ENCODE results near the gene ENPP6.

Gene ENPP6

DNA sequence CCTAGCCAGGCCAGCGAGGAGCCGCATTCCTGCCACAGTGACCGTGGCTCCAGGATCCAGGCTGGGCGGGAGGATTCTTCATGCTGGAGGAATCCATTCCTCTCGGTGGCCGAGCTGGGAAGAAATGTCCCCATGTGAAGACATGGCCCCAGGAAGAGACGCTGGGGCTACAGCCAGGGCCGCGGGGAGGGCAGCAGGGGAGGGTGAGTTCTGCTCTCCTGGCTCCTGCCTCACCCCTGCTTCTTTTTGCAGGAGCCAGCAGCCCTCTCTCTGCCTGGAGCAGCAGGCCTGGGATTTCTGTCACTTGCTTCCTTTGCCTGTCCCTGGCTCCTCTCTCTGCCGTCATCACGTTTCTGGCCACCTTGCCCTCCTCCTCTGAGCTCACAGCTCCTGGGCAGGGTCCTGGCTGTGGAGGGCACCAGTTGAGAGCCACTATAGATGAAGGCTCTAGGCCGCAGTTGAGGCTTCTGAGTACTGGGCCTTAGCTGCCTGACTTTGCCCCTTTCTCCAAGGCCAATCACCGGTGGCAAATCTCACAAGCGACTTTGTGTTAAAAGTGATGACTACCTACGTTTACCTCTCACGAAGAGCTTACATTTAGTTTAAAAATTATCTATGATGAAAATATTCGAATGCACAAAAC is 48.3 kb downstream of the ENPP6 start:
- TF ChIP-seq RARB (CRISPR knock-in tag; IDR thresholded peaks at IDR 0.05) = no peak
- TF ChIP-seq CSRNP3 (CRISPR knock-in tag; IDR thresholded peaks at IDR 0.05) = no peak
- no peak for TF ChIP-seq OSR1 (CRISPR knock-in tag; IDR thresholded peaks at IDR 0.05)
- TF ChIP-seq CSDC2 (CRISPR knock-in tag; IDR thresholded peaks at IDR 0.05) = no peak
- no peak for TF ChIP-seq ZNF8 (CRISPR knock-in tag; IDR thresholded peaks at IDR 0.05)
- no peak for TF ChIP-seq TCF4 (CRISPR knock-in tag; IDR thresholded peaks at IDR 0.05; ENCODE audit: borderline replicate concordance)
- no peak for TF ChIP-seq ARNTL (CRISPR knock-in tag; IDR thresholded peaks at IDR 0.05; ENCODE audit: borderline replicate concordance, low read depth)
- TF ChIP-seq PPARA (CRISPR knock-in tag; IDR thresholded peaks at IDR 0.05; ENCODE audit: borderline replicate concordance) = no peak
- TF ChIP-seq, protein P1, sequence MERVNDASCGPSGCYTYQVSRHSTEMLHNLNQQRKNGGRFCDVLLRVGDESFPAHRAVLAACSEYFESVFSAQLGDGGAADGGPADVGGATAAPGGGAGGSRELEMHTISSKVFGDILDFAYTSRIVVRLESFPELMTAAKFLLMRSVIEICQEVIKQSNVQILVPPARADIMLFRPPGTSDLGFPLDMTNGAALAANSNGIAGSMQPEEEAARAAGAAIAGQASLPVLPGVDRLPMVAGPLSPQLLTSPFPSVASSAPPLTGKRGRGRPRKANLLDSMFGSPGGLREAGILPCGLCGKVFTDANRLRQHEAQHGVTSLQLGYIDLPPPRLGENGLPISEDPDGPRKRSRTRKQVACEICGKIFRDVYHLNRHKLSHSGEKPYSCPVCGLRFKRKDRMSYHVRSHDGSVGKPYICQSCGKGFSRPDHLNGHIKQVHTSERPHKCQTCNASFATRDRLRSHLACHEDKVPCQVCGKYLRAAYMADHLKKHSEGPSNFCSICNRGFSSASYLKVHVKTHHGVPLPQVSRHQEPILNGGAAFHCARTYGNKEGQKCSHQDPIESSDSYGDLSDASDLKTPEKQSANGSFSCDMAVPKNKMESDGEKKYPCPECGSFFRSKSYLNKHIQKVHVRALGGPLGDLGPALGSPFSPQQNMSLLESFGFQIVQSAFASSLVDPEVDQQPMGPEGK (CRISPR knock-in tag; IDR thresholded peaks at IDR 0.05; ENCODE audit: borderline replicate concordance) = no peak
- no peak for TF ChIP-seq CREB5 (CRISPR knock-in tag; IDR thresholded peaks at IDR 0.05; ENCODE audit: low read depth)
- no peak for TF ChIP-seq ZC3H10 (CRISPR knock-in tag; IDR thresholded peaks at IDR 0.05)
- TF ChIP-seq TOX (CRISPR knock-in tag; IDR thresholded peaks at IDR 0.05; ENCODE audit: borderline replicate concordance) = no peak
- no peak for TF ChIP-seq ZFP3 (CRISPR knock-in tag; IDR thresholded peaks at IDR 0.05)
- no peak for TF ChIP-seq SNAI2 (CRISPR knock-in tag; IDR thresholded peaks at IDR 0.05)
- TF ChIP-seq ISL1 (CRISPR knock-in tag; IDR thresholded peaks at IDR 0.05) = no peak
- TF ChIP-seq, protein P2, sequence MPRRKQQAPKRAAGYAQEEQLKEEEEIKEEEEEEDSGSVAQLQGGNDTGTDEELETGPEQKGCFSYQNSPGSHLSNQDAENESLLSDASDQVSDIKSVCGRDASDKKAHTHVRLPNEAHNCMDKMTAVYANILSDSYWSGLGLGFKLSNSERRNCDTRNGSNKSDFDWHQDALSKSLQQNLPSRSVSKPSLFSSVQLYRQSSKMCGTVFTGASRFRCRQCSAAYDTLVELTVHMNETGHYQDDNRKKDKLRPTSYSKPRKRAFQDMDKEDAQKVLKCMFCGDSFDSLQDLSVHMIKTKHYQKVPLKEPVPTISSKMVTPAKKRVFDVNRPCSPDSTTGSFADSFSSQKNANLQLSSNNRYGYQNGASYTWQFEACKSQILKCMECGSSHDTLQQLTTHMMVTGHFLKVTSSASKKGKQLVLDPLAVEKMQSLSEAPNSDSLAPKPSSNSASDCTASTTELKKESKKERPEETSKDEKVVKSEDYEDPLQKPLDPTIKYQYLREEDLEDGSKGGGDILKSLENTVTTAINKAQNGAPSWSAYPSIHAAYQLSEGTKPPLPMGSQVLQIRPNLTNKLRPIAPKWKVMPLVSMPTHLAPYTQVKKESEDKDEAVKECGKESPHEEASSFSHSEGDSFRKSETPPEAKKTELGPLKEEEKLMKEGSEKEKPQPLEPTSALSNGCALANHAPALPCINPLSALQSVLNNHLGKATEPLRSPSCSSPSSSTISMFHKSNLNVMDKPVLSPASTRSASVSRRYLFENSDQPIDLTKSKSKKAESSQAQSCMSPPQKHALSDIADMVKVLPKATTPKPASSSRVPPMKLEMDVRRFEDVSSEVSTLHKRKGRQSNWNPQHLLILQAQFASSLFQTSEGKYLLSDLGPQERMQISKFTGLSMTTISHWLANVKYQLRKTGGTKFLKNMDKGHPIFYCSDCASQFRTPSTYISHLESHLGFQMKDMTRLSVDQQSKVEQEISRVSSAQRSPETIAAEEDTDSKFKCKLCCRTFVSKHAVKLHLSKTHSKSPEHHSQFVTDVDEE (CRISPR knock-in tag; IDR thresholded peaks at IDR 0.05) = no peak
- ATAC-seq = no peak

GRCh38 chr4:184168406-184169019 is 49.2 kb downstream of the ENPP6 start:
- TF ChIP-seq ZFP3 (CRISPR knock-in tag; IDR thresholded peaks at IDR 0.05) (no peak), ARNTL (CRISPR knock-in tag; IDR thresholded peaks at IDR 0.05; ENCODE audit: borderline replicate concordance, low read depth) (no peak), ESRRG (CRISPR knock-in tag; IDR thresholded peaks at IDR 0.05) (no peak), OSR1 (CRISPR knock-in tag; IDR thresholded peaks at IDR 0.05) (no peak), CREB5 (CRISPR knock-in tag; IDR thresholded peaks at IDR 0.05; ENCODE audit: low read depth) (no peak), SNAI2 (CRISPR knock-in tag; IDR thresholded peaks at IDR 0.05) (no peak), ZFP30 (CRISPR knock-in tag; IDR thresholded peaks at IDR 0.05) (no peak), ZNF8 (CRISPR knock-in tag; IDR thresholded peaks at IDR 0.05) (no peak), TOX (CRISPR knock-in tag; IDR thresholded peaks at IDR 0.05; ENCODE audit: borderline replicate concordance) (no peak)
- TF ChIP-seq, protein P2 (CRISPR knock-in tag; IDR thresholded peaks at IDR 0.05) = no peak
- TF ChIP-seq, protein P1 (CRISPR knock-in tag; IDR thresholded peaks at IDR 0.05; ENCODE audit: borderline replicate concordance) = no peak
- ATAC-seq = peak; percentile 99
